HT1080 (cell line): ENCODE data around the gene KRTAP9-7. TPM values are rescaled to one million over a fixed set of nuclear protein-coding genes. Genes with fewer than 3 reads are reported as not detected.
"Not testable (repeated sequence)": the region's sequence is repeated elsewhere in the genome, so short reads cannot be mapped to it uniquely, and the experiment has no call there.

ENCODE experiments used
- DNase-seq: peaks from one replicate; pipeline ENCODE4 v3.0.0-alpha.2; 2015; ENCODE audit warnings: low read depth
- polyA plus RNA-seq, 2 experiments: library from polyadenylated mRNA; depleted of rRNA; stranded (reverse); fragments of >200 nt; gene quantifications; 2 replicates each; pipeline ENCODE4 v1.2.3, GENCODE V29; 2015
- total RNA-seq: library from RNA; depleted of rRNA; stranded (reverse); fragments of >200 nt; shearing (Covaris generic); gene quantifications from 2 replicates; pipeline ENCODE4 v1.2.3, GENCODE V29; 2014; rRNA removed

Gene KRTAP9-7
- total RNA-seq: not detected in 2 replicates
- not detected in 2 replicates for polyA plus RNA-seq (2015; cell fraction: cytosol; rRNA removed)
- not detected in 2 replicates for polyA plus RNA-seq (2015; cell fraction: nucleus; rRNA removed)

GRCh38 chr17:41275648-41276190 lies at the start of gene KRTAP9-7:
KRTAP9-7 (plus strand) TSS chr17:41275698; CDS start chr17:41275698, 0 bp downstream.
- DNase-seq: not testable (repeated sequence)

GRCh38 chr17:41226051-41226450 lies 49.4 kb upstream of the KRTAP9-7 start:
- no peak for DNase-seq

GRCh38 chr17:41226598-41227095 lies 48.9 kb upstream of the KRTAP9-7 start, which contains the start of gene KRTAP9-2:
KRTAP9-2 (plus strand) TSS chr17:41226648; CDS start chr17:41226655, 7 bp downstream.
- DNase-seq: not testable (repeated sequence)

GRCh38 chr17:41230094-41230493 lies 45.4 kb upstream of the KRTAP9-7 start:
- no peak for DNase-seq

- no peak for DNase-seq
Observed at GRCh38 chr17:41231731-41232130, 43.8 kb upstream of the KRTAP9-7 start.

GRCh38 chr17:41232399-41233105 lies 42.9 kb upstream of the KRTAP9-7 start, which contains the start of gene KRTAP9-3:
KRTAP9-3 (plus strand) TSS chr17:41232449; CDS start chr17:41232502, 53 bp downstream.
- DNase-seq: not testable (repeated sequence)

GRCh38 chr17:41237116-41237515 lies 38.4 kb upstream of the KRTAP9-7 start:
- not testable (repeated sequence) for DNase-seq

GRCh38 chr17:41237949-41238437 lies 37.5 kb upstream of the KRTAP9-7 start, which contains the start of gene KRTAP9-8:
KRTAP9-8 (plus strand) TSS chr17:41237999; CDS start chr17:41238052, 53 bp downstream.
- not testable (repeated sequence) for DNase-seq

- not testable (repeated sequence) for DNase-seq
Observed at GRCh38 chr17:41246995-41247787, 28.3 kb upstream of the KRTAP9-7 start.

- not testable (repeated sequence) for DNase-seq
Observed at GRCh38 chr17:41249637-41250240, 25.8 kb upstream of the KRTAP9-7 start, which contains the start of gene KRTAP9-4. KRTAP9-4 (plus strand) TSS chr17:41249687; CDS start chr17:41249721, 34 bp downstream.

- no peak for DNase-seq
Observed at GRCh38 chr17:41251261-41251660, 24.2 kb upstream of the KRTAP9-7 start.

- DNase-seq: no peak
Observed at GRCh38 chr17:41254861-41255260, 20.6 kb upstream of the KRTAP9-7 start.

GRCh38 chr17:41255381-41256290 lies 19.9 kb upstream of the KRTAP9-7 start, which contains the start of gene KRTAP9-9:
KRTAP9-9 (plus strand) TSS chr17:41255384.
- not testable (repeated sequence) for DNase-seq

GRCh38 chr17:41256291-41256685 lies 19.2 kb upstream of the KRTAP9-7 start:
- DNase-seq: no peak

GRCh38 chr17:41258406-41258805 lies 17.1 kb upstream of the KRTAP9-7 start:
- no peak for DNase-seq

- no peak for DNase-seq
Observed at GRCh38 chr17:41263212-41263611, 12.3 kb upstream of the KRTAP9-7 start.

- DNase-seq: no peak
Observed at GRCh38 chr17:41264599-41264998, 10.9 kb upstream of the KRTAP9-7 start.

GRCh38 chr17:41265078-41265477 lies 10.4 kb upstream of the KRTAP9-7 start, which contains the start of gene KRTAP9-6:
KRTAP9-6 (plus strand) TSS chr17:41265378; CDS start chr17:41265378, 0 bp downstream.
- DNase-seq: no peak

GRCh38 chr17:41267711-41268110 lies 7.8 kb upstream of the KRTAP9-7 start:
- DNase-seq: no peak
